Transverse colon (tissue), 3 donors: ENCODE data around the gene CDK9.

Experiments used
- EP300 ChIP-seq: sonication (generic); formaldehyde crosslinking; IDR thresholded peaks from one replicate; pipeline ENCODE4 v1.6.1; 2017; ENCODE audit warnings: antibody characterized with exemption, low read depth
- POLR2A ChIP-seq: fragments of 450-650 bp; IDR thresholded peaks from one replicate; pipeline ENCODE4 v1.6.1; 2016; ENCODE audit warnings: antibody characterized with exemption, mild to moderate bottlenecking, moderate library complexity
- TF ChIP-seq, protein P1 (sequence below), 5 experiments: fragments of 200-600 bp in 3 of 5; fragments of 450-650 bp in 2 of 5; sonication (generic) in 3 of 5; IDR thresholded peaks; 1 replicate in 2 of 5; 2 replicates in 3 of 5; pipeline ENCODE4 v1.5.1; 2016 to 2017; ENCODE audit warnings: antibody characterized with exemption in 5 of 5, inconsistent platforms in 3 of 5, mild to moderate bottlenecking in 2 of 5, moderate library complexity in 1 of 5

DNA sequence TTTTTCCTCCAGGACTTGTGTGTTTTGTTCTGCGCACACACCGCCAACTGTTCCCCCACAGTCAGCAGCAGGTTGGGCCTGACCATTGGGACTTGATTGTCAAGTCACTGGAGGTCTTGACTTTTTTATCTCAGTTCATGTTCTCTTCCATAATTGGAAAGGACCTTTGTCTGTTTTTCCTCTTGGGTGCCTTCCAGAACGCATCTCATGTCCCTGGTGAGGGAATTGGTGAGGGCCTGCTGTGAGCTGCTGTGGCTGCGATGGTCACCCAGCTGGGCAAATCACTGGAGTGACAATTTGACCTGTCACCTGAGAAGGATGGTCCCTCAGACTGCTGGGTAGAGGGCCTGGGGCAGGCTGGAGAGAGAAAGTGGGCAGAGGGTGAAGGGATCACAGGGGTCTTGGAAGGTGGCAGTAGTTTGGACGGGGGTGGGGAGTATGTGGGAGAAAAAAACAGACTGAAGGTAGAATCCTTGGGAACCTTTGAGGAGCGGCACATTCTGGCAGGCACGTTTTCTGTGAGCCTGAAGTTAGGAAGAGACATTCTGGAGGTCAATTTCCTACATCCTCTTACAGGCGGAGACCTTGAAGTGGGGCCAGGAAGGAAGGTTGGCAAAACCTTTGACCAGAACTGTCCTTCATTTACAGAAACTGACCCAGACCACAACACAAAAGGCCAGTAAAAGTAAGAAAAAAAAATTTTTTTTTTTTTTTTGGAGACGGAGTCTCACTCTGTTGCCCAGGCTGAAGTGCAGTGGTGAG is 4.4 kb downstream of the CDK9 start:
- TF ChIP-seq, protein P1, sequence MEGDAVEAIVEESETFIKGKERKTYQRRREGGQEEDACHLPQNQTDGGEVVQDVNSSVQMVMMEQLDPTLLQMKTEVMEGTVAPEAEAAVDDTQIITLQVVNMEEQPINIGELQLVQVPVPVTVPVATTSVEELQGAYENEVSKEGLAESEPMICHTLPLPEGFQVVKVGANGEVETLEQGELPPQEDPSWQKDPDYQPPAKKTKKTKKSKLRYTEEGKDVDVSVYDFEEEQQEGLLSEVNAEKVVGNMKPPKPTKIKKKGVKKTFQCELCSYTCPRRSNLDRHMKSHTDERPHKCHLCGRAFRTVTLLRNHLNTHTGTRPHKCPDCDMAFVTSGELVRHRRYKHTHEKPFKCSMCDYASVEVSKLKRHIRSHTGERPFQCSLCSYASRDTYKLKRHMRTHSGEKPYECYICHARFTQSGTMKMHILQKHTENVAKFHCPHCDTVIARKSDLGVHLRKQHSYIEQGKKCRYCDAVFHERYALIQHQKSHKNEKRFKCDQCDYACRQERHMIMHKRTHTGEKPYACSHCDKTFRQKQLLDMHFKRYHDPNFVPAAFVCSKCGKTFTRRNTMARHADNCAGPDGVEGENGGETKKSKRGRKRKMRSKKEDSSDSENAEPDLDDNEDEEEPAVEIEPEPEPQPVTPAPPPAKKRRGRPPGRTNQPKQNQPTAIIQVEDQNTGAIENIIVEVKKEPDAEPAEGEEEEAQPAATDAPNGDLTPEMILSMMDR (IDR thresholded peaks at IDR 0.05) = no peak
- TF ChIP-seq POLR2A (no peak), EP300 (no peak)
